NT2/D1 (cell line): ENCODE measurements around the gene PODNL1.

Experiments used
- SUZ12 ChIP-seq: IDR thresholded peaks from 2 replicates; pipeline ENCODE4 v1.6.1; 2011; ENCODE audit not compliant: insufficient read length, insufficient read depth; ENCODE audit errors: extremely low read depth
- YY1 ChIP-seq: IDR thresholded peaks from 2 replicates; pipeline ENCODE4 v1.6.1; 2011; ENCODE audit not compliant: insufficient read length, insufficient read depth
- ZNF274 ChIP-seq: IDR thresholded peaks from 2 replicates; pipeline ENCODE4 v1.6.1; 2011; ENCODE audit warnings: mild to moderate bottlenecking, low read depth, low read length

- TF ChIP-seq YY1, result no peak
- no peak for TF ChIP-seq ZNF274
- TF ChIP-seq SUZ12, result no peak
These were observed 23.4 kb downstream of the PODNL1 start for GRCh38 chr19:13914777-13915176.
